ENCODE measurements around the gene SLC1A2.

The SLC1A2 gene

GRCh38 chr11:35347921-35348331 is 71.4 kb downstream of the SLC1A2 start:
- DNase-seq: no peak

DNA sequence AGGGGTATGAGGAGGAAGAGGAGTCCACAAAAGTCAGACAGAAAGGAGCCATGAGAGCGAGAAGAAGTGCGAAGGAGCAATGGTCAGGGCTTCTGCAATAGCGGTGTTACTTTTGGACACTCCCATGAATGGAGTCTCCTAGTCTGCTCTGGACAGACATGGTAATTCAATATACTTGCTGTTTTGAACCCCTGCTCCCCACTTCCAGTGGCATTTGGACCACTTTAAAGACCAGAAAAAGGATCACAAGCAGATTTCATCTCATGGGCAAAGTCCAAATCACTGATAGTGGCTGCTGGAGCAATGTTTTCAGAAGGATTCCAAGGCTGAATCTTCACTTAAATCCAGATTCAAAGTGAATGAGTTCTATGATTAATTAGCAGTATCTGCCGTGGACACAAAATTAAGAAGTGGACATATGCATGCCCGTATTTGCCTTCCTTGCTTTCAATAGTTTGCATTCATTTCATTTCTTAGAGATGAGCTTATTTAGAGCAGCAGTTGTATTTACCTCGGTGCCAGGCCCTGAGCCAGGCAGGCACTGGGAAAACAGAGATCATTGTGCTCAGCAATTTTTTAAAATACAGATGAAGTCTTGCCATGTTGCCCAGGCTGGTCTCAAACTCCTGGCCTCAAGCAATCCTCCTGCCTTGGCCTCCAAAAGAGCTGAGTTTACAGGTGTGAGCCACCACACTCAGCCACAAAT is 72.0 kb downstream of the SLC1A2 start:
- DNase-seq: no peak

DNA sequence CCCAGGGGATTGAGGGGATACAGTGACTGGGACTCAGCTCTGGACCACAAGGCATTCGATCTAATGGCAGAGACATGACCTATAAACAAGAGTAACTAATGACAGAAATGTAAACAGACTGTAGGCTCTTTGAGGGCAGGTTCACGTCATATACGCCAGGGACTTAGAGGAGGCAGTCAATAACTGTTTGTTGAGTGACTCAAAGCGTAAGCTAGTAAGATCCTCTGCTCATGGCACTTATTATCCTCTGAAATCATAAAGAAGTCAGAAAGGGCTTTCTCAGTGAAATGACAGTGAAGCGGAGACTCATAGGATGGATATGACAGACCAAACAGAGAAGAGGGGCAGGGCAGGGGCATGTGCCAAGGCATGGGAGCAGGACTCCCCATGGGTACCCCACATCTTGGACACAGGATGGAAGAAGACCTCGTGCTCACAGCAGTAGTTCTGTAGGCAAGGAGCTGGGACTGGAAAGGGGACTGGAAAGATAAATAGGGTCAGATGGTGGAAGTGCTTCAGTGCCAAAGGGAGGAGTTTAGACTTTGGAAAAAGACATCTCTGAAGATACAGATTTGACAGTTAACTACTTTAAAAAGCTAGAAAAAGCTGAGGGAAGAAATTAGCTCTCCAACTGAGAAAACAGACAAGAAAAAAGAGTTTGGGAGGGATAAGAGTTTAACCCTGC is 72.7 kb downstream of the SLC1A2 start:
- DNase-seq: no peak

GRCh38 chr11:35344681-35345574 is 74.4 kb downstream of the SLC1A2 start:
- no peak for DNase-seq

DNA sequence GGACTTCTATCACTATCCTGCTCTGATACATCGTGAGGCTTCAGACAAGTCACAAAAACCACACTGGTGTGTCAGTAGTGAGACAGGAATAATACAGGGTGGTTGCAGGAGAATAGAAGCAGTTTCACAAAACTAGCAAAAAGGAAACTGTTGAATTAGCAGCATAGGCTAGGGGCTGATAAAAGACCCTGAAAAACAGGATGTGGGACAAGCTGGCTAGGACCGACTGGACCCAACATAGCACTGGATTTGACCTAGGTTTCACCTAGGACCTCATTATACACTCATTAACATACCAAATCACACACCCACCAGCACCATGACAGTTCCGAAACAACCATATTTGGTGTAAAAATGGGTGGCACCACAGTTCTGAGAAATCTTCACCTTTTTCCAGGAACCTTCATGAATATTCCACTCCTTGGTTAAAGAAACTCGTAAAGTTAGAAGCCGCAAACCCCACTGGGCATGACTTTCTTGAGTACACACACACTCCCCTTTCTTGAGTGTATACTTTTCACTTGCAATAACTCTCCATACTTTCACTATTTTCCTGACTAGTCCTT is 76.2 kb downstream of the SLC1A2 start:
- DNase-seq: peak; percentile 61 to 62

DNA sequence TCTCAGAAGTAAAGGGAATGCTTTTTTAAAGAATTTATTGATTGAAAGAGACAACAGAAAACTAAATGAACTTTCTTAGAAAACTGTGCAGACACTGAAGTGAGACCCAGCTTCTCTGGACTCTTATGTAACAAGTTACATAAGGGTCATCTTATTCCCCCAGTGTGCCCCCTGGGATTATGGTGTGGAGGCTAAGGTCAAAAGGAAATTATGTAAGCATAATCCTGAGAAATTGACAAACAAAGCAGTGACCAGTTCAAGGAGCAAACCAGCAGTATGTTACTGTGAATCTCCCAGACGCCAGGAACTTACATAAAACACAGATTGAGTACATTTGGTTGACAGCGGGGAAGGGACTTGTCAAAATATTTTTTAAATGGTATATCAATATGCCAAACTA is 78.6 kb downstream of the SLC1A2 start:
- DNase-seq: no peak

DNA sequence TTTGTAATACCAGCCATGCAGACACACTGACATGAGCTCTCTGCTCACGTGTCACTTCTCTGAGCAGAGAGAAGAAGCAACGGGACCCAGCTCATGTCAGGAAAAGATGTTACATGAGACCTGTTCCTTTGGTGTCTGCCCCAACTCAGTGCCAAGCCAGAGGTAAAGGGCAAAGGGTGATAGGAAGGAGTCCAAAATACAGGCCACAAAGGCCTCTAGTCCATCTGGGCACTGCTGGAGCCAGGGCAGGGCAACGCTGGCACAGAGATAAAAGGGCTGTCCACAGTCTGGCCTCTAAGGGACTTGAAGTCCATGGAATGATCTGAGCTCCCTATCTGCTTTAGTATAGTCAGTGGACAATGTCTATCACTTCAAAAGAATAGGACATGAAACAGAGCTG is 79.3 kb downstream of the SLC1A2 start:
- no peak for DNase-seq

GRCh38 chr11:35338921-35339320 is 80.4 kb downstream of the SLC1A2 start:
- DNase-seq: no peak

- no peak for DNase-seq
Measured at GRCh38 chr11:35337914-35338305, 81.4 kb downstream of the SLC1A2 start.

- DNase-seq: peak in 1 of 2 experiments; percentile 31
Measured at GRCh38 chr11:35337136-35337913, 82.0 kb downstream of the SLC1A2 start.

DNA sequence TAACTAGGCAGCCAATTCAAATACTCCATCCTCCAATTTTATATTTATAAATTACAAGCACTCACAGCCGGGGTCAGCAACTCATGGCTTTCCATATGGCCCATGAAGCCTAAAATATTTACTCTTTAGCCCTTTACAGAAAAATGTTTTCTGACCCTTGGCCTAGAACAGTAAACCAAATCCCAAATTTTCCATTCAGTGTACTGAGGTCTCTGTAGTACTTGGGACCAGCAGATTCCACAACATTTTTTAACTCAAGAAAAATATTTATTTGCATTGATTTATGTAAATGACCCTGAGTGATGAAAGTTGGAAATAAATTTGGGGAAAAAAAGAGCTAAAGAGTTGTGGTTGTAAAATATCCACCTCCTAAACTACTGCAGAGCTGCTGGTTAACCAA is 82.6 kb downstream of the SLC1A2 start:
- DNase-seq: no peak

- no peak for DNase-seq
Measured at GRCh38 chr11:35335226-35335625, 84.1 kb downstream of the SLC1A2 start.

GRCh38 chr11:35334385-35335090 is 84.8 kb downstream of the SLC1A2 start:
- DNase-seq: no peak

DNA sequence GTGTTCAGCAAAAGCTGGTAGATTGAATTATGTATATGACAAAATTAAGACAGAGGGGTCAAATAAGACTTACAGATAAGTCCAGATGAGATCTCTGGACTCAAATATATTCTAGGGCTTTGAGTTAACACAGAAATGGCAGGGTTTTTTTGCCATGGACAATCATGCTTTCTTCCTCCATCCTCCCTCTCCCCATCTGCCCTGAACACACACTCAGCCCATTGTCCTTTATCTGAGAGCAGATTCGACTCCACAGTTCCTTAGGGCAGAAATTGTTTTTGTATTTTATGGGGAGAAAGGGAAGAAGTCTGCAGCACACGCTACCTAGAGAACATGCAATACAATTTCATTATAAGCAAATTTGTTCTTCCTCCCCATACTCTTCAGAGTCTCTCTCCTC is 86.8 kb downstream of the SLC1A2 start:
- DNase-seq: no peak

DNA sequence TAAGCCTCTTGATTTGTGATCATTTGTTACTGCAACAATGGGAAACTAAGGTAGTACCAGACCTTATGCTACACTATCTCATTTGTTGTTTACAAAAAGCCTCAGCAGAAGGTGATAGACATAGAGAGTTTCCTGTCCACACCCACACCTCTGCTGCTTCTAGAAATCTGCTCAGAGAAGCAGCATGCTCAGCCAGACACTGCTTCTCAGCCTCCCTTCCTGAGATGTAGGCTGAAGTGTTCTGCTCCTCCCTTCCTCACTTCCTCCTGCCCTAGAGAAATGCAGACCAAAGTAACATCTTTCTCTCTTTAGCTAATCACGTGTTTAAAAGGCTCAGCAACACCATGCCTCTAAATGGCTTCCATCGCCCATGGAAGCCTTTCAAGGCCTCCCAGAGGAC is 88.4 kb downstream of the SLC1A2 start:
- no peak for DNase-seq

- no peak for DNase-seq
Measured at GRCh38 chr11:35330156-35330889, 89.0 kb downstream of the SLC1A2 start.

DNA sequence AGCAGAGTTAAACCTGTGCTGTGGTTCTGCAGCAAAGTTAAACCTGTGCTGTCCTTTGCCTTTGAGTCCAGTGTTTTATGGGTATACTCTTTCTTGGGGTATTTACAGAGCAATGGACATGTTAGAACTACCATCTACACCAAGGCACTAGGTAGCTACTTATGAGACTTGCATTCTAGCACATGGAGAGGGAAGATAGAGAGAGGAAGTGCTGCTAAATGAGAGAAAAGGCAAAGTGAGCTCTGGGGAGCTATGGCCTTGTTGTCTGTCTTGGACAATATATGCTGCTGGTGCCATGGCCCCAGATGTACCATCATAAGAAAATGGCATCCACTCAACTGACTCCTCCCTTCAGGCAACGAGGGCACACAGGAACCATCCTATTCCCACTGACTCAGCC is 91.5 kb downstream of the SLC1A2 start:
- no peak for DNase-seq

- no peak for DNase-seq
Measured at GRCh38 chr11:35326266-35326879, 93.0 kb downstream of the SLC1A2 start.

- no peak for DNase-seq
Measured at GRCh38 chr11:35324981-35325380, 94.4 kb downstream of the SLC1A2 start.

DNA sequence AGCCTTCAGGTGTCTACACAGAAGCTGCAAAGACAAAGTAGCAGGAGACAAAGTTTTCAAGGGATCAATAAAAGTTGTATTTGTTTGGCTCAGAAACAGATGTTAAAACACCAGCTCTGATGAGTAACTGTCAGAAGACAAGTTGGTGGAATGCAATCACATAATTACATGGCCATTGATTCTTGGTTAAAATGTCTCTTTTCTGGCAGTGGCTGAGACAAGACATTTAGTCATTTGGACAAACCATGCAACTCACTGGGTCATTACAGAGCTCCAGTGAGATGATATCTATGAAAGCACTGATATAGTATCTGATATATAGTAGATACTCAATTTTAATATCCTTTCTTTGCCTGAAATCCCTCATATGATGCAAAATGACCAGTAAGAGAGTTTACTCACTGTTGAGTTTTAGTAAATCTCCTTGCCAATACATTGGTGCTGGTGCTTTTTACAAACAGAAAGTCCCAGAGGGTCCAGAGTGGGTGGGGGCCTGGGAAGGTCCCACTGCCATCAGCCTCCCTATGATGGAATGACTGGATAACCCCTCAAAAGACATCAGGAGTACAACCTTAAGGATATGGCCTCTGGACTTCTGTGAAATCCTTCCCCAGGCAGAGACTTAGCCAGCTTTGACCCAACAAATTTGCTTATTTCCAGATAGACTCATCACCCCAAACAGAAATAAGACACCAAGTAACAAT is 95.0 kb downstream of the SLC1A2 start:
- DNase-seq: no peak
